Activated CD8-positive, alpha-beta T cell treated with anti-CD3 and anti-CD28 coated beads for 36 hours (primary cell): ENCODE results near the gene UQCRC1. TPM values are rescaled to one million over a fixed set of nuclear protein-coding genes. Genes with fewer than 3 reads are reported as not detected.

Experiments
- ATAC-seq: fragments of 200-7000 bp; cut with Tn5 transposase; one replicate; pipeline ENCODE4 v1.10.0; 2021; ENCODE audit warnings: mild to moderate bottlenecking, moderate library complexity
- CTCF ChIA-PET: fragments of 350-600 bp; sonication (Branson Sonifier 250); formaldehyde crosslinking; loops from one replicate; lab custom pipeline; 2021; ENCODE audit warnings: antibody characterized with exemption; lab: Charles Lee
- POLR2A ChIA-PET: fragments of 350-600 bp; sonication (Branson Sonifier 250); formaldehyde crosslinking; loops from one replicate; lab custom pipeline; 2021; ENCODE audit warnings: antibody characterized with exemption; lab: Charles Lee
- DNase-seq: peaks from one replicate; pipeline ENCODE4 v3.0.0-alpha.2; 2020
- H3K27ac Mint-ChIP-seq: one replicate; pipeline ENCODE4 v1.8.0; 2021; ENCODE audit warnings: mild to moderate bottlenecking, mixed read lengths
- H3K27me3 Mint-ChIP-seq: one replicate; pipeline ENCODE4 v1.8.0; 2021; ENCODE audit warnings: mixed read lengths
- H3K36me3 Mint-ChIP-seq: one replicate; pipeline ENCODE4 v1.8.0; 2021; ENCODE audit warnings: low read depth, mixed read lengths
- H3K4me1 Mint-ChIP-seq: one replicate; pipeline ENCODE4 v1.8.0; 2021; ENCODE audit warnings: low read depth, mixed read lengths
- H3K4me3 Mint-ChIP-seq: one replicate; pipeline ENCODE4 v1.8.0; 2021; ENCODE audit warnings: mild to moderate bottlenecking, moderate library complexity, mixed read lengths
- H3K9me3 Mint-ChIP-seq: one replicate; pipeline ENCODE4 v1.8.0; 2021; ENCODE audit warnings: mixed read lengths
- intact Hi-C: fragments of 100-400 bp; cut with micrococcal nuclease; formaldehyde crosslinking; loops from one replicate; pipeline ENCODE4 v1.10.0; 2022
- total RNA-seq, 2 experiments: library from RNA; stranded (reverse); gene quantifications; one replicate each; pipeline ENCODE4 v1.2.3, GENCODE V29; 2021
- TF ChIP-seq, protein P1 (sequence below): fragments of 200-600 bp; IDR thresholded peaks from one replicate; pipeline ENCODE4 v1.8.0; 2022; ENCODE audit warnings: antibody characterized with exemption, mild to moderate bottlenecking

Gene UQCRC1
- total RNA-seq, 2 experiments from 2014 or later, result 240 to 256 TPM

DNA sequence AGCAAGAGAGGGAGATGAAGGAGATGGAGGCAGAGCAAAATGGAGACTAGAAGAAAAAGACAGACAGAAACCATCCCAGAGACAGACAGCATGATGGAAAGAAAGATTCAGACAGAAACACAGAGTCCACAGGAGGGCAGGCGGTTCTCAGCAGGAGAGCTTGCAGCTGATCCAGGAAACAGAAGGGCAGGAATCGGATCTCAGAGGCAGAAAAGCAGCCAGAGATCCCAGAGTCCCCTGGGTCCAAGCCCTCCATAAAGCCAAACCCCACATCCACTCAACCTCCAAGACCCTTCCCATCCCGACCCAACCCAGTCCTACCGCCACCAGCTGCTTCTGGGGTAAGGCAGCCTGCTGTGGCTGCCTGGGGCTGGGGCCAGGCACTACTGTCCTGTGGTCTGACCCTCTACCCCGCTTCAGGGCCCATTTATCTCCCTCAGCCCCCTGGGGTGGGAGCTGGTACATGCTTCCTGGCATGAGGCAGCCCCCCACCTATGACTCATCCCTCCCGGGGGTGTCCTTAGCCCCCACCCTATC is 46.0 kb downstream of the UQCRC1 start, which contains the start of gene UCN2:
Gene UCN2, minus strand, starts transcription at position 400 of the 537 bp plus-strand sequence. CDS start 657 bp downstream, outside the sequence.
- TF ChIP-seq, protein P1, sequence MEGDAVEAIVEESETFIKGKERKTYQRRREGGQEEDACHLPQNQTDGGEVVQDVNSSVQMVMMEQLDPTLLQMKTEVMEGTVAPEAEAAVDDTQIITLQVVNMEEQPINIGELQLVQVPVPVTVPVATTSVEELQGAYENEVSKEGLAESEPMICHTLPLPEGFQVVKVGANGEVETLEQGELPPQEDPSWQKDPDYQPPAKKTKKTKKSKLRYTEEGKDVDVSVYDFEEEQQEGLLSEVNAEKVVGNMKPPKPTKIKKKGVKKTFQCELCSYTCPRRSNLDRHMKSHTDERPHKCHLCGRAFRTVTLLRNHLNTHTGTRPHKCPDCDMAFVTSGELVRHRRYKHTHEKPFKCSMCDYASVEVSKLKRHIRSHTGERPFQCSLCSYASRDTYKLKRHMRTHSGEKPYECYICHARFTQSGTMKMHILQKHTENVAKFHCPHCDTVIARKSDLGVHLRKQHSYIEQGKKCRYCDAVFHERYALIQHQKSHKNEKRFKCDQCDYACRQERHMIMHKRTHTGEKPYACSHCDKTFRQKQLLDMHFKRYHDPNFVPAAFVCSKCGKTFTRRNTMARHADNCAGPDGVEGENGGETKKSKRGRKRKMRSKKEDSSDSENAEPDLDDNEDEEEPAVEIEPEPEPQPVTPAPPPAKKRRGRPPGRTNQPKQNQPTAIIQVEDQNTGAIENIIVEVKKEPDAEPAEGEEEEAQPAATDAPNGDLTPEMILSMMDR, result no peak
- Mint-ChIP-seq H3K27me3 (no peaks in the 10 kb centered on the region), H3K36me3 (no peaks in the 10 kb centered on the region), H3K4me3 (no peak within 1 kb of the TSS), H3K27ac (peak within 1 kb of the TSS; percentile 48), H3K4me1 (peaks cover 31% of the 10 kb centered on the region), H3K9me3 (no peaks in the 10 kb centered on the region)
- ATAC-seq, result no peak
- intact Hi-C loops, result no loop called here
- POLR2A ChIA-PET, result no interaction called here
- DNase-seq, result no peak
- CTCF ChIA-PET, result interaction anchor here (1.0 to 2.5 kb wide), 2 partner anchors 71 to 127 kb away, joined by 3 to 6 read pairs; no protein-coding TSS in a partner anchor

DNA sequence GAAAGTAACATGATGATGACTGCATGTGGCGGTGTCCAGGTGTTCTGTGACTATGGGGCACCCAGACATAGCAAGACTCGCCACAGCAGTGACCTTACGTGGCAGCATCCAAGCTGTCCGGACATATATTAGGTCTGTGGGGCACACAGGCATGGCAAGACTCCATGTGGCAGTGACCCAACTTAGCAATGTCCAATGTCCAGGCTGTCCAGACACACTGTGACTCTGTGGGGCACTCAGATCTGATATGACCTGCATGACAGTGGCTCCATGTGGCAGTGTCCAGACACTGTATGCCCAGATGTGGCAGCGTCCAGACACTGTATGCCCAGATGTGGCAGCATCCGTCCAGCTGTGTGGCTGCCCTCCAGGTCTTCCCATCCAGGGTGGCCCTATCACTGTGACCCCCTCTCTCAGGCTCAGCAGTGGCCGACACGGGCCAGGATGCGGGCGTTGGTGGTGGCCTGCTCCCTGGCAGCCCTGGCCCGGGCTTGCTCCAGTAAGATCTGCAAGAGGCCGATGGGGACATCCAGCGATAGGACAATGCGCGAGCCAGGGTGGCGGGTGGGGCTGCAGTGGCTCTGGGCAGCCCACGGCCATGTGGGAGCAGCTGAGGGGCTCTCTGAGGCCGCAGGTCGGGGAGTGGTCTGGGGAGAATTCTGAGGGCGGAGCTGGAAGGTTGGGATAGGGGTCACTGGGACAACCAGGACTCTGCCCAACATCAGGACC is 46.9 kb downstream of the UQCRC1 start:
- intact Hi-C loops, result no loop called here
- Mint-ChIP-seq H3K4me3 (no peak overlapping the region), H3K27me3 (no peaks in the 10 kb centered on the region), H3K27ac (no peak overlapping the region), H3K4me1 (peaks cover 36% of the 10 kb centered on the region), H3K9me3 (no peaks in the 10 kb centered on the region), H3K36me3 (no peaks in the 10 kb centered on the region)
- DNase-seq (no peak), ATAC-seq (no peak)
- CTCF ChIA-PET, result interaction anchor here (1.8 to 11.3 kb wide), 3 partner anchors 74 to 127 kb away, joined by 6 to 116 read pairs (median 6); no protein-coding TSS in a partner anchor
- POLR2A ChIA-PET, result no interaction called here
- TF ChIP-seq, protein P1, result no peak

DNA sequence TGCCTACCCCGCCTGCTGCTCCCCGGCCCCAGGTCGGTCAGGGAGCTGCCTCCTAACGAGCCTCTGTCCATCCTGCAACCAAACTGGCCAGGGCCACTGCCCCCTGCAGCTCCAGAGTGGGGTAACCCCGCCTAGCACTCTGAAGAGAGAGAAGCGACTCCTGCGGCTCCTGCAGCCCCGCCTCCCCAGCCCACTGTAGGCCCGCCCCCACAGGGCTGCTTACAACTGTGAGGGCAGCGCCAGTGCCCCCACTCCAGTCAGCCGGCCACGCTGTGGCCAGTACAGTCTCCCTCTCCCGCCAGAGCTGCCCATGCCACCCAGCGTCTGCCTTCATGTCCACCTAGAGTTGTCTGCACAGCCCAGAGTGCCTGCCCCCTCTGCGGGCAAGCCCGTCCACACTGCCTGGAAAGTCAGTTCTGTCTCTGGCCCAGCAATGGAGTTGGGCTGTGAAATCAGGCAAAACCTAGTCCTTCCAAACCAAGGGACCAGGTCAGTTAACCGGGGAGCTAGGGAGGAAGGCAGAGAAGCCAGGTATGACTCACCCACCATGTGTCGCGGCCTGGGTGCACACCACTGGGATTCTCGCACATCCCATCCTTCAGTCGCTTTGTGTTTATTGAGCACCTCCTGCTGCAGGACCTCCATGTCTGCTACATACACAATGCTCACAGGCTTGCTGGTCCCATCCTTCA is 48.3 kb downstream of the UQCRC1 start:
- H3K4me1 Mint-ChIP-seq, result peaks cover 36% of the 10 kb centered on the region
- H3K27me3 Mint-ChIP-seq, result no peaks in the 10 kb centered on the region
- TF ChIP-seq, protein P1, result no peak
- H3K36me3 Mint-ChIP-seq, result peaks cover 5% of the 10 kb centered on the region
- no peak overlapping the region for H3K27ac Mint-ChIP-seq
- intact Hi-C loops, result no loop called here
- DNase-seq (peak; percentile 66), ATAC-seq (no peak)
- no peaks in the 10 kb centered on the region for H3K9me3 Mint-ChIP-seq
- ChIA-PET CTCF (interaction anchor here (0.9 to 11.3 kb wide), 4 partner anchors 16 to 125 kb away, joined by 3 to 116 read pairs (median 4); no protein-coding TSS in a partner anchor), POLR2A (no interaction called here)
- H3K4me3 Mint-ChIP-seq, result no peak overlapping the region

DNA sequence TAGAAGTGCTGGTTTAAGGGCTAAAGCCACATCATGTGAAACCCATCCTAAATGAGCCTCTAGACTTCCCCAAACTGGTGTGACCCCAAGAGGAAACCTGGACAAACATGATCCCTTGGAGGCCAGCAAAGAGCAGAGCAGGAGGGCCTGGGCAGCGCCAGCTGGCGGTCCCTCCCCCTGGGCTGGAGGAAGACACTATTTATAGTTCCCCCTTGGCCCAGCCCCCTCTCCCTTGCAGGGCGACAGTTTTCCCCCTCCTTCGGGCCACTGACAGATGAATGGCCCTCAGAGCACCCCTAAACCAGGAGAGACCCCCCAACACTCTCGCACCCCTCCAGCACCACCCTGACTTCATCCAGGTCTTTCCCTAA is 48.8 kb downstream of the UQCRC1 start:
- Mint-ChIP-seq H3K4me3 (no peak overlapping the region), H3K27ac (no peak overlapping the region)
- POLR2A ChIA-PET, result no interaction called here

More for the DNA sequence above, 48.8 kb downstream of the UQCRC1 start:
- CTCF ChIA-PET, result interaction anchor here (0.9 to 11.3 kb wide), 6 partner anchors 15 to 160 kb away, joined by 3 to 116 read pairs (median 12); no protein-coding TSS in a partner anchor
- intact Hi-C loops, result no loop called here
- TF ChIP-seq, protein P1, result no peak
- ATAC-seq (no peak), DNase-seq (no peak)
- Mint-ChIP-seq H3K36me3 (peaks cover 10% of the 10 kb centered on the region), H3K27me3 (no peaks in the 10 kb centered on the region), H3K4me1 (peaks cover 34% of the 10 kb centered on the region), H3K9me3 (no peaks in the 10 kb centered on the region)
